Ovary (tissue), 3 donors: ENCODE measurements around the gene AEBP2.

Experiments
- CTCF ChIP-seq, 3 donors: fragments of 450-650 bp in 2 of 3; fragments of 200-600 bp in 1 of 3; IDR thresholded peaks; one replicate each; pipeline versions ENCODE4 v1.5.1 to v1.8.0; 2016 to 2022; ENCODE audit warnings: antibody characterized with exemption in 3 of 3, mild to moderate bottlenecking in 1 of 3
- EP300 ChIP-seq: sonication (generic); formaldehyde crosslinking; IDR thresholded peaks from one replicate; pipeline ENCODE4 v1.6.1; 2017; ENCODE audit warnings: antibody characterized with exemption
- donor health status: DM: no; HTN: no; CAD: no.

- TF ChIP-seq CTCF (IDR thresholded peaks at IDR 0.05) (no peak), EP300 (no peak)
These were observed 14.7 kb downstream of the AEBP2 start for GRCh38 chr12:19453961-19454360.
